ENCODE measurements around the gene BMP4. TPM values are rescaled to one million over a fixed set of nuclear protein-coding genes. Genes with fewer than 3 reads are reported as not detected.

The BMP4 gene
- total RNA-seq, 1 donor, result 7.6 TPM

DNA sequence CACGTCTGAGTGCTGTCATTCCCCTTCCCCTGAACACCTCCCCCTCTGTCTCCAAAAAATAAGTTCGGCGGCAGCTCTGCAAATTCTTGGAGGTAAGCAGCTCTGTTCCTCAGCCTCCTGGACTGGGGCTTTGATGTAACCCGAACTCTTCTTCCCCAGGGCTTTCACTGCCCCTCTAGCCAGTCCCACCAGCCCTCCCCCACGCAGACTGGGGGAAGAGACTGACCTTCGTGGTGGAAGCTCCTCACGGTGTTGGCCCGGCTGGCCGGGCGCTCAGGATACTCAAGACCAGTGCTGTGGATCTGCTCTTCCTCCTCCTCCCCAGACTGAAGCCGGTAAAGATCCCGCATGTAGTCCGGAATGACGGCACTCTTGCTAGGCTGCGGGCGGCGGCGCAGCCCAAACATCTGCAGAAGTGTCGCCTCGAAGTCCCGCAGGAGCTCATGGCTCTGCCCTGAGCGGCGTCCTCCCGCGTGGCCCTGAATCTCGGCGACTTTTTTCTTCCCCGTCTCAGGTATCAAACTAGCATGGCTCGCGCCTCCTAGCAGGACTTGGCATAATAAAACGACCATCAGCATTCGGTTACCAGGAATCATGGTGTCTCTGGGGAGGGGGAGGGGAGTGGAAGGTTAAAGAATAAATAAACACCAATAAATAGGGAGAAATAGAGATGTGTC is 4.9 kb downstream of the BMP4 start:
- TF ChIP-seq, protein P1, sequence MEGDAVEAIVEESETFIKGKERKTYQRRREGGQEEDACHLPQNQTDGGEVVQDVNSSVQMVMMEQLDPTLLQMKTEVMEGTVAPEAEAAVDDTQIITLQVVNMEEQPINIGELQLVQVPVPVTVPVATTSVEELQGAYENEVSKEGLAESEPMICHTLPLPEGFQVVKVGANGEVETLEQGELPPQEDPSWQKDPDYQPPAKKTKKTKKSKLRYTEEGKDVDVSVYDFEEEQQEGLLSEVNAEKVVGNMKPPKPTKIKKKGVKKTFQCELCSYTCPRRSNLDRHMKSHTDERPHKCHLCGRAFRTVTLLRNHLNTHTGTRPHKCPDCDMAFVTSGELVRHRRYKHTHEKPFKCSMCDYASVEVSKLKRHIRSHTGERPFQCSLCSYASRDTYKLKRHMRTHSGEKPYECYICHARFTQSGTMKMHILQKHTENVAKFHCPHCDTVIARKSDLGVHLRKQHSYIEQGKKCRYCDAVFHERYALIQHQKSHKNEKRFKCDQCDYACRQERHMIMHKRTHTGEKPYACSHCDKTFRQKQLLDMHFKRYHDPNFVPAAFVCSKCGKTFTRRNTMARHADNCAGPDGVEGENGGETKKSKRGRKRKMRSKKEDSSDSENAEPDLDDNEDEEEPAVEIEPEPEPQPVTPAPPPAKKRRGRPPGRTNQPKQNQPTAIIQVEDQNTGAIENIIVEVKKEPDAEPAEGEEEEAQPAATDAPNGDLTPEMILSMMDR (IDR thresholded peaks at IDR 0.05; ENCODE audit: extremely low read depth, low read depth, low read length), result no peak
- DNase-seq (ENCODE audit: insufficient read length, low spot score, missing footprints), result no peak
- Histone ChIP-seq H3K27ac (ENCODE audit: low read depth, low read length) (no peak overlapping the region), H3K36me3 (ENCODE audit: insufficient read depth, low read length) (no peaks in the 10 kb centered on the region), H3K4me3 (ENCODE audit: insufficient read depth, low read length) (peak overlapping the region; percentile 65), H4K20me1 (ENCODE audit: insufficient read depth, low read length) (peaks cover 2% of the 10 kb centered on the region), H3K4me1 (ENCODE audit: insufficient read depth, low read length) (peaks cover 13% of the 10 kb centered on the region), H3K4me2 (ENCODE audit: insufficient read depth, low read length) (peak overlapping the region; percentile 89), H2AFZ (ENCODE audit: low read length) (no peak overlapping the region), H3K9me3 (ENCODE audit: low read depth, low read length) (no peaks in the 10 kb centered on the region), H3K79me2 (ENCODE audit: insufficient read depth, low read length) (no peaks in the 10 kb centered on the region), H3K27me3 (ENCODE audit: insufficient read depth, low read length) (peaks cover 86% of the 10 kb centered on the region)

GRCh38 chr14:53951243-53951626 is 5.4 kb downstream of the BMP4 start:
- Histone ChIP-seq H3K4me2 (ENCODE audit: insufficient read depth, low read length) (no peak overlapping the region), H3K36me3 (ENCODE audit: insufficient read depth, low read length) (no peaks in the 10 kb centered on the region), H3K4me1 (ENCODE audit: insufficient read depth, low read length) (peaks cover 13% of the 10 kb centered on the region), H4K20me1 (ENCODE audit: insufficient read depth, low read length) (peaks cover 2% of the 10 kb centered on the region), H3K27ac (ENCODE audit: low read depth, low read length) (no peak overlapping the region), H3K9me3 (ENCODE audit: low read depth, low read length) (no peaks in the 10 kb centered on the region), H2AFZ (ENCODE audit: low read length) (no peak overlapping the region), H3K79me2 (ENCODE audit: insufficient read depth, low read length) (no peaks in the 10 kb centered on the region), H3K27me3 (ENCODE audit: insufficient read depth, low read length) (peaks cover 81% of the 10 kb centered on the region), H3K4me3 (ENCODE audit: insufficient read depth, low read length) (no peak overlapping the region)
- DNase-seq (ENCODE audit: insufficient read length, low spot score, missing footprints), result no peak
- TF ChIP-seq, protein P1 (IDR thresholded peaks at IDR 0.05; ENCODE audit: extremely low read depth, low read depth, low read length), result no peak

- Histone ChIP-seq H3K36me3 (ENCODE audit: insufficient read depth, low read length) (no peaks in the 10 kb centered on the region), H2AFZ (ENCODE audit: low read length) (no peak overlapping the region), H3K27me3 (ENCODE audit: insufficient read depth, low read length) (peaks cover 81% of the 10 kb centered on the region), H3K4me2 (ENCODE audit: insufficient read depth, low read length) (no peak overlapping the region), H3K79me2 (ENCODE audit: insufficient read depth, low read length) (no peaks in the 10 kb centered on the region), H4K20me1 (ENCODE audit: insufficient read depth, low read length) (peaks cover 2% of the 10 kb centered on the region), H3K4me1 (ENCODE audit: insufficient read depth, low read length) (peaks cover 13% of the 10 kb centered on the region), H3K27ac (ENCODE audit: low read depth, low read length) (no peak overlapping the region), H3K4me3 (ENCODE audit: insufficient read depth, low read length) (no peak overlapping the region), H3K9me3 (ENCODE audit: low read depth, low read length) (no peaks in the 10 kb centered on the region)
- TF ChIP-seq, protein P1 (IDR thresholded peaks at IDR 0.05; ENCODE audit: extremely low read depth, low read depth, low read length), result no peak
- no peak for DNase-seq (ENCODE audit: insufficient read length, low spot score, missing footprints)
Observed at GRCh38 chr14:53950031-53950793, 6.4 kb downstream of the BMP4 start.

DNA sequence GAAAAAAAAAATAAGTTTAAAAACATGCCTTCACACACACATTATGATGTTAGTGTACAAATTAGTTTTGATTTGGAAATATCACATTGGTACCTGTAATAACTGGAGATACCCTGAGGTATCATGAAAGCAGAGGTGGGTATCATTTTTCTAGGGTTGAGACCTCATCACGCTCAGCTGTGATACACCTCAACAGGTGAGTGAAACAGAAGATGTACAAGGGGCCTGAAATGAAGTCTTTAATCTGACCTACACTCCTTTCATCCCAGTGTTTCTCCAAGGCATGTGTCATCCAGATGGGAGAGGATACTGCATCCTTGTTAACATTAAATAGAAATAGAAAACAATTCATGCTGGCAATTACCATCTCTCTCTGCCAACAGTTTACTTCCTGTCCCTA is 7.4 kb downstream of the BMP4 start:
- Histone ChIP-seq H4K20me1 (ENCODE audit: insufficient read depth, low read length) (peaks cover 2% of the 10 kb centered on the region), H2AFZ (ENCODE audit: low read length) (no peak overlapping the region), H3K36me3 (ENCODE audit: insufficient read depth, low read length) (no peaks in the 10 kb centered on the region), H3K27me3 (ENCODE audit: insufficient read depth, low read length) (peaks cover 79% of the 10 kb centered on the region), H3K4me2 (ENCODE audit: insufficient read depth, low read length) (no peak overlapping the region), H3K4me1 (ENCODE audit: insufficient read depth, low read length) (peaks cover 13% of the 10 kb centered on the region), H3K79me2 (ENCODE audit: insufficient read depth, low read length) (no peaks in the 10 kb centered on the region), H3K9me3 (ENCODE audit: low read depth, low read length) (no peaks in the 10 kb centered on the region), H3K4me3 (ENCODE audit: insufficient read depth, low read length) (no peak overlapping the region), H3K27ac (ENCODE audit: low read depth, low read length) (no peak overlapping the region)
- TF ChIP-seq, protein P1 (IDR thresholded peaks at IDR 0.05; ENCODE audit: extremely low read depth, low read depth, low read length), result no peak
- DNase-seq (ENCODE audit: insufficient read length, low spot score, missing footprints), result no peak
